WTC11 (cell line): Measurements from ENCODE around the gene NR3C1.

Experiments used
- ELF4 ChIP-seq: sonication (generic); formaldehyde crosslinking; IDR thresholded peaks from 2 replicates; pipeline ENCODE4 v1.8.1; 2022; ENCODE audit warnings: low read depth, mild to moderate bottlenecking, moderate library complexity, missing genetic modification reagents
- NFYB ChIP-seq: sonication (generic); formaldehyde crosslinking; conservative IDR thresholded peaks from 2 replicates; pipeline ENCODE4 v1.8.0; 2022; ENCODE audit warnings: low read depth, missing genetic modification reagents
- SP1 ChIP-seq: sonication (generic); formaldehyde crosslinking; conservative IDR thresholded peaks from 2 replicates; pipeline ENCODE4 v1.8.1; 2022; ENCODE audit warnings: missing genetic modification reagents
- TCF7 ChIP-seq: sonication (generic); formaldehyde crosslinking; IDR thresholded peaks from 2 replicates; pipeline ENCODE4 v1.8.0; 2022; ENCODE audit warnings: mild to moderate bottlenecking, low read depth, missing genetic modification reagents, moderate library complexity
- TEAD4 ChIP-seq: sonication (generic); formaldehyde crosslinking; IDR thresholded peaks from 2 replicates; pipeline ENCODE4 v1.8.0; 2022; ENCODE audit warnings: mild to moderate bottlenecking, missing genetic modification reagents
- ZNF121 ChIP-seq: sonication (generic); formaldehyde crosslinking; IDR thresholded peaks from 2 replicates; pipeline ENCODE4 v1.8.0; 2023; ENCODE audit warnings: missing genetic modification reagents
- ZNF263 ChIP-seq: sonication (generic); formaldehyde crosslinking; IDR thresholded peaks from 2 replicates; pipeline ENCODE4 v1.8.1; 2022; ENCODE audit warnings: low read depth, mild to moderate bottlenecking, moderate library complexity, missing genetic modification reagents
- ZNF416 ChIP-seq: fragments of 250-450 bp; sonication (Bioruptor Pico); IDR thresholded peaks from 2 replicates; pipeline ENCODE4 v1.9.0; 2021; ENCODE audit warnings: mild to moderate bottlenecking, inconsistent platforms
- TF ChIP-seq, protein P1 (sequence below): fragments of 200-600 bp; IDR thresholded peaks from 2 replicates; pipeline ENCODE4 v1.8.0; 2022; ENCODE audit warnings: antibody characterized with exemption
- TF ChIP-seq, protein P2 (sequence below): sonication (generic); formaldehyde crosslinking; IDR thresholded peaks from 2 replicates; pipeline ENCODE4 v1.8.1; 2023; ENCODE audit warnings: mild to moderate bottlenecking, missing genetic modification reagents, moderate library complexity
- TF ChIP-seq, protein P3 (sequence below): sonication (generic); formaldehyde crosslinking; IDR thresholded peaks from 2 replicates; pipeline ENCODE4 v1.8.1; 2023; ENCODE audit warnings: mild to moderate bottlenecking, missing genetic modification reagents, borderline replicate concordance
- TF ChIP-seq, protein P4 (sequence below): sonication (generic); formaldehyde crosslinking; IDR thresholded peaks from 2 replicates; pipeline ENCODE4 v1.8.0; 2022; ENCODE audit warnings: missing genetic modification reagents
- TF ChIP-seq, protein P5 (sequence below): sonication (generic); formaldehyde crosslinking; IDR thresholded peaks from 2 replicates; pipeline ENCODE4 v1.8.0; 2022; ENCODE audit warnings: mild to moderate bottlenecking, missing genetic modification reagents
- TF ChIP-seq, protein P6 (sequence below): sonication (generic); formaldehyde crosslinking; conservative IDR thresholded peaks from 2 replicates; pipeline ENCODE4 v1.8.1; 2022; ENCODE audit warnings: mild to moderate bottlenecking, missing genetic modification reagents

DNA sequence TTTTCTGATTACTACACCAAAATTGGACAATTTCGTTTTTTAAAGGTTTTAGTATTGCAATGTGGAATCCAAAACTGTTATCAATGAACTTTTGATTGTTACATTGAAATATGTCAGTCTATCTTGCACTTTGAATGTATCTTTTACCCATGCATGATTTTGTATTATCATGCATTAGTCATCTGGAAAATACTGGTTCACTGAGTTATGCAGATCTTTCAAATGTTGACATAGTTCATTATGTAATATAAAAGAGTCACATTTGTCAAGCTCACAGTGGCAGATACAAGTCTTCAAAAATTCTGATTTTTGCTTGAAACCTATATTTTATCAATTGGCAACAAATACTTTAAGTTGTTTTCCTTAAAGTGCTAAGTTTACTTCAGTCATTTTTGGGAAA is 85.2 kb downstream of the NR3C1 start:
- TF ChIP-seq, protein P1, sequence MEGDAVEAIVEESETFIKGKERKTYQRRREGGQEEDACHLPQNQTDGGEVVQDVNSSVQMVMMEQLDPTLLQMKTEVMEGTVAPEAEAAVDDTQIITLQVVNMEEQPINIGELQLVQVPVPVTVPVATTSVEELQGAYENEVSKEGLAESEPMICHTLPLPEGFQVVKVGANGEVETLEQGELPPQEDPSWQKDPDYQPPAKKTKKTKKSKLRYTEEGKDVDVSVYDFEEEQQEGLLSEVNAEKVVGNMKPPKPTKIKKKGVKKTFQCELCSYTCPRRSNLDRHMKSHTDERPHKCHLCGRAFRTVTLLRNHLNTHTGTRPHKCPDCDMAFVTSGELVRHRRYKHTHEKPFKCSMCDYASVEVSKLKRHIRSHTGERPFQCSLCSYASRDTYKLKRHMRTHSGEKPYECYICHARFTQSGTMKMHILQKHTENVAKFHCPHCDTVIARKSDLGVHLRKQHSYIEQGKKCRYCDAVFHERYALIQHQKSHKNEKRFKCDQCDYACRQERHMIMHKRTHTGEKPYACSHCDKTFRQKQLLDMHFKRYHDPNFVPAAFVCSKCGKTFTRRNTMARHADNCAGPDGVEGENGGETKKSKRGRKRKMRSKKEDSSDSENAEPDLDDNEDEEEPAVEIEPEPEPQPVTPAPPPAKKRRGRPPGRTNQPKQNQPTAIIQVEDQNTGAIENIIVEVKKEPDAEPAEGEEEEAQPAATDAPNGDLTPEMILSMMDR: no peak
- TF ChIP-seq, protein P2, sequence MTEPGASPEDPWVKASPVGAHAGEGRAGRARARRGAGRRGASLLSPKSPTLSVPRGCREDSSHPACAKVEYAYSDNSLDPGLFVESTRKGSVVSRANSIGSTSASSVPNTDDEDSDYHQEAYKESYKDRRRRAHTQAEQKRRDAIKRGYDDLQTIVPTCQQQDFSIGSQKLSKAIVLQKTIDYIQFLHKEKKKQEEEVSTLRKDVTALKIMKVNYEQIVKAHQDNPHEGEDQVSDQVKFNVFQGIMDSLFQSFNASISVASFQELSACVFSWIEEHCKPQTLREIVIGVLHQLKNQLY: no peak
- TF ChIP-seq, protein P3, sequence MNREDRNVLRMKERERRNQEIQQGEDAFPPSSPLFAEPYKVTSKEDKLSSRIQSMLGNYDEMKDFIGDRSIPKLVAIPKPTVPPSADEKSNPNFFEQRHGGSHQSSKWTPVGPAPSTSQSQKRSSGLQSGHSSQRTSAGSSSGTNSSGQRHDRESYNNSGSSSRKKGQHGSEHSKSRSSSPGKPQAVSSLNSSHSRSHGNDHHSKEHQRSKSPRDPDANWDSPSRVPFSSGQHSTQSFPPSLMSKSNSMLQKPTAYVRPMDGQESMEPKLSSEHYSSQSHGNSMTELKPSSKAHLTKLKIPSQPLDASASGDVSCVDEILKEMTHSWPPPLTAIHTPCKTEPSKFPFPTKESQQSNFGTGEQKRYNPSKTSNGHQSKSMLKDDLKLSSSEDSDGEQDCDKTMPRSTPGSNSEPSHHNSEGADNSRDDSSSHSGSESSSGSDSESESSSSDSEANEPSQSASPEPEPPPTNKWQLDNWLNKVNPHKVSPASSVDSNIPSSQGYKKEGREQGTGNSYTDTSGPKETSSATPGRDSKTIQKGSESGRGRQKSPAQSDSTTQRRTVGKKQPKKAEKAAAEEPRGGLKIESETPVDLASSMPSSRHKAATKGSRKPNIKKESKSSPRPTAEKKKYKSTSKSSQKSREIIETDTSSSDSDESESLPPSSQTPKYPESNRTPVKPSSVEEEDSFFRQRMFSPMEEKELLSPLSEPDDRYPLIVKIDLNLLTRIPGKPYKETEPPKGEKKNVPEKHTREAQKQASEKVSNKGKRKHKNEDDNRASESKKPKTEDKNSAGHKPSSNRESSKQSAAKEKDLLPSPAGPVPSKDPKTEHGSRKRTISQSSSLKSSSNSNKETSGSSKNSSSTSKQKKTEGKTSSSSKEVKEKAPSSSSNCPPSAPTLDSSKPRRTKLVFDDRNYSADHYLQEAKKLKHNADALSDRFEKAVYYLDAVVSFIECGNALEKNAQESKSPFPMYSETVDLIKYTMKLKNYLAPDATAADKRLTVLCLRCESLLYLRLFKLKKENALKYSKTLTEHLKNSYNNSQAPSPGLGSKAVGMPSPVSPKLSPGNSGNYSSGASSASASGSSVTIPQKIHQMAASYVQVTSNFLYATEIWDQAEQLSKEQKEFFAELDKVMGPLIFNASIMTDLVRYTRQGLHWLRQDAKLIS (CRISPR knock-in tag): no peak
- TF ChIP-seq TEAD4: no peak
- TF ChIP-seq SP1 (CRISPR knock-in tag): no peak
- TF ChIP-seq NFYB: no peak
- TF ChIP-seq, protein P4, sequence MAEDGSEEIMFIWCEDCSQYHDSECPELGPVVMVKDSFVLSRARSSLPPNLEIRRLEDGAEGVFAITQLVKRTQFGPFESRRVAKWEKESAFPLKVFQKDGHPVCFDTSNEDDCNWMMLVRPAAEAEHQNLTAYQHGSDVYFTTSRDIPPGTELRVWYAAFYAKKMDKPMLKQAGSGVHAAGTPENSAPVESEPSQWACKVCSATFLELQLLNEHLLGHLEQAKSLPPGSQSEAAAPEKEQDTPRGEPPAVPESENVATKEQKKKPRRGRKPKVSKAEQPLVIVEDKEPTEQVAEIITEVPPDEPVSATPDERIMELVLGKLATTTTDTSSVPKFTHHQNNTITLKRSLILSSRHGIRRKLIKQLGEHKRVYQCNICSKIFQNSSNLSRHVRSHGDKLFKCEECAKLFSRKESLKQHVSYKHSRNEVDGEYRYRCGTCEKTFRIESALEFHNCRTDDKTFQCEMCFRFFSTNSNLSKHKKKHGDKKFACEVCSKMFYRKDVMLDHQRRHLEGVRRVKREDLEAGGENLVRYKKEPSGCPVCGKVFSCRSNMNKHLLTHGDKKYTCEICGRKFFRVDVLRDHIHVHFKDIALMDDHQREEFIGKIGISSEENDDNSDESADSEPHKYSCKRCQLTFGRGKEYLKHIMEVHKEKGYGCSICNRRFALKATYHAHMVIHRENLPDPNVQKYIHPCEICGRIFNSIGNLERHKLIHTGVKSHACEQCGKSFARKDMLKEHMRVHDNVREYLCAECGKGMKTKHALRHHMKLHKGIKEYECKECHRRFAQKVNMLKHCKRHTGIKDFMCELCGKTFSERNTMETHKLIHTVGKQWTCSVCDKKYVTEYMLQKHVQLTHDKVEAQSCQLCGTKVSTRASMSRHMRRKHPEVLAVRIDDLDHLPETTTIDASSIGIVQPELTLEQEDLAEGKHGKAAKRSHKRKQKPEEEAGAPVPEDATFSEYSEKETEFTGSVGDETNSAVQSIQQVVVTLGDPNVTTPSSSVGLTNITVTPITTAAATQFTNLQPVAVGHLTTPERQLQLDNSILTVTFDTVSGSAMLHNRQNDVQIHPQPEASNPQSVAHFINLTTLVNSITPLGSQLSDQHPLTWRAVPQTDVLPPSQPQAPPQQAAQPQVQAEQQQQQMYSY (CRISPR knock-in tag): no peak
- TF ChIP-seq, protein P5, sequence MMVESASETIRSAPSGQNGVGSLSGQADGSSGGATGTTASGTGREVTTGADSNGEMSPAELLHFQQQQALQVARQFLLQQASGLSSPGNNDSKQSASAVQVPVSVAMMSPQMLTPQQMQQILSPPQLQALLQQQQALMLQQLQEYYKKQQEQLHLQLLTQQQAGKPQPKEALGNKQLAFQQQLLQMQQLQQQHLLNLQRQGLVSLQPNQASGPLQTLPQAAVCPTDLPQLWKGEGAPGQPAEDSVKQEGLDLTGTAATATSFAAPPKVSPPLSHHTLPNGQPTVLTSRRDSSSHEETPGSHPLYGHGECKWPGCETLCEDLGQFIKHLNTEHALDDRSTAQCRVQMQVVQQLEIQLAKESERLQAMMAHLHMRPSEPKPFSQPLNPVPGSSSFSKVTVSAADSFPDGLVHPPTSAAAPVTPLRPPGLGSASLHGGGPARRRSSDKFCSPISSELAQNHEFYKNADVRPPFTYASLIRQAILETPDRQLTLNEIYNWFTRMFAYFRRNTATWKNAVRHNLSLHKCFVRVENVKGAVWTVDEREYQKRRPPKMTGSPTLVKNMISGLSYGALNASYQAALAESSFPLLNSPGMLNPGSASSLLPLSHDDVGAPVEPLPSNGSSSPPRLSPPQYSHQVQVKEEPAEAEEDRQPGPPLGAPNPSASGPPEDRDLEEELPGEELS (CRISPR knock-in tag): no peak
- TF ChIP-seq, protein P6, sequence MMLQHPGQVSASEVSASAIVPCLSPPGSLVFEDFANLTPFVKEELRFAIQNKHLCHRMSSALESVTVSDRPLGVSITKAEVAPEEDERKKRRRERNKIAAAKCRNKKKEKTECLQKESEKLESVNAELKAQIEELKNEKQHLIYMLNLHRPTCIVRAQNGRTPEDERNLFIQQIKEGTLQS (CRISPR knock-in tag): no peak
- no peak for TF ChIP-seq TCF7 (CRISPR knock-in tag)
- TF ChIP-seq ZNF263 (CRISPR knock-in tag): no peak
- TF ChIP-seq ZNF416 (CRISPR knock-in tag): no peak
- no peak for TF ChIP-seq ZNF121
- TF ChIP-seq ELF4 (CRISPR knock-in tag): no peak
